ENCODE data around the gene SYAP1.
"Not testable (repeated sequence)": the region's sequence is repeated elsewhere in the genome, so short reads cannot be mapped to it uniquely, and the experiment has no call there.

Gene SYAP1

DNA sequence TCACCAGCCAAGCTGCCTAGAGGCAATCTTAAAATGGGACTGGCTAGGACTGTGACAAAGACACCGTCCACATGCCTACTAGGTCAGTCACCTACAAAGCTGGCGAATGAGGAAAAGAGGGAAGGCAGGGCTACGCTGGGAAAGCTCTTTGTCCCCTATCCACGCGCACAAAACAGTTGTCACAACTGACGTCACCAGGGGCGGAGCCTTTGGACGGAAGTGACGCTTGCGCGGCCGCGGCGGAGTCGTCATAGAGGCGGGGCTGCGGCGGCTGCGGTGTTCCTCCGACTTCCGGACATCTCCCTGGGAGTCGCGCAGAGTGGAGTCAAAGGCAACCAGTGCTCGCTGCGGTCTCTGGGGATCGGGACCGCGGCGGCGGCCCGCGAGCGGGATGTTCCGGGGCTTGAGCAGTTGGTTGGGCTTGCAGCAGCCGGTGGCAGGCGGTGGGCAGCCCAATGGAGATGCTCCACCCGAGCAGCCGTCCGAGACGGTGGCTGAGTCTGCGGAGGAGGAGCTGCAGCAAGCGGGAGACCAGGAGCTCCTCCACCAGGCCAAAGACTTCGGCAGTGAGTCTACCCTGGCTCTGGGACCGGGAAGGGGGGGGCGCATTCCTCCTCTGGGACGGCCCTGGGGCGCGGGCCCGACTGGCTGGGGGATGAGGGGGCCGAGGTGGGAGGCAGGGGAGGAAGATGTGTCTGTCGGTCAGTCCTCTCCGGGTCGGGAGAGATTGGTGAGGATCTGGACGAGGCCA is at the start of gene SYAP1:
SYAP1 (plus strand) TSS at position 279 of the 751 bp plus-strand sequence; CDS start at position 392, 113 bp downstream.
- peak; percentile 89 for DNase-seq

DNA sequence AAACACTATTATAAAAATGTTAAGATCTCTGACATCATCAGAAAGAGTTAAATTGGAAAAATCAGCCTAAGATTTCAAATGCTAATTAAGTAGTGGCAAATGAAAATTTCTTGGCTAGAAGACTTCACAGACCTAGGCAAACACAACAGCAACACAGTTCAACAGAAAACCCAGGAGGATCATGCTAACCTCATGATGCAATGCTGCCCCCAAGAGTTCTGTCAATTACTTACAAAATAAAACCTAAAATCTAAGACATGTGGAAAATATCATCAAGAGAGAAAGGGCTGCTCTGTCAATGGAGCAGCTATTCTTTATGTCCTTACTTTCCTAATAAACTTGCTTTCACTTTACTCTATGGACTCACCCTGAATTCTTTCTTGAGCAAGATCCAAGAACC is 48.4 kb upstream of the SYAP1 start:
- peak; percentile 5 for DNase-seq

- no peak for DNase-seq
Measured at GRCh38 chrX:16678689-16679088, 40.7 kb upstream of the SYAP1 start.

GRCh38 chrX:16683007-16683664 is 36.3 kb upstream of the SYAP1 start:
- no peak for DNase-seq

GRCh38 chrX:16687514-16687913 is 31.9 kb upstream of the SYAP1 start:
- no peak for DNase-seq

GRCh38 chrX:16695079-16695676 is 24.2 kb upstream of the SYAP1 start:
- DNase-seq, result peak; percentile 63

GRCh38 chrX:16696956-16697355 is 22.5 kb upstream of the SYAP1 start:
- no peak for DNase-seq

DNA sequence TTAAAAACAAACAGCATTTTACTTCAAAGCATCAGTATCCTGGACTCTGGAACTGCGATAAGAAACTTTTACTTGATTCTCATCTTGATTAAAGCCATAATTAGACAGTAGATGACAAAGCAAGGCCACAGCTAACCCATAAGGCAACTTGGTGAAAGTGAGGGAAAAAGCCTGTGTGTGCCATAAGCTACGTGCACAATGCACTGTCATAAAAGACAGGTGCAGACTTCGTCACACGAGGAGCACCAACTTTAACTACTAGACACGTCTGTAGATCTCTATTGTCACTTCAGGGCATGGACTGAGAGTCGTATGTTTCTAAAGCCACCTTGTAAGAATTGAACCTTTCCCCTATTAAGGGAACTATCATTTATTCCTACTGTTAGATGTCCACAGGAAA is 20.0 kb upstream of the SYAP1 start:
- DNase-seq, result no peak

DNA sequence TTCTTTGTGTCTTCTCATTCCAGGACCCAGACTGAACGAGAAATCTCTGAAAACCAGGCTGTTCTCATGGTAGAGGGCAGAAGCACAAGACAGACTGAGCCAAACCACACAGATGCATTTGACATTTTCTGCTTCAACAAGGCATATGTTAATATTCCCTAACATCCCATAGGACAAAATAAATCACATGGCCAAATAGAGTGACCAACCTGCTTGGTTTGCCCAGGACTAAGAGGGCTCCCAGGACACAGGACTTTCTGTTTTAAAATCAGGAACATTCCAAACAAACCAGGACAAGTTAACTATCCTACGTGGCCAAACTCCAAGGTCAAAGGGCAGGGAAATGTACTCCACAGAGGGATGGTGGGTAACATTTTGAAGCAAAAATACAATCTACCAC is 18.7 kb upstream of the SYAP1 start:
- no peak for DNase-seq

GRCh38 chrX:16702700-16703599 is 16.5 kb upstream of the SYAP1 start:
- no peak for DNase-seq

DNA sequence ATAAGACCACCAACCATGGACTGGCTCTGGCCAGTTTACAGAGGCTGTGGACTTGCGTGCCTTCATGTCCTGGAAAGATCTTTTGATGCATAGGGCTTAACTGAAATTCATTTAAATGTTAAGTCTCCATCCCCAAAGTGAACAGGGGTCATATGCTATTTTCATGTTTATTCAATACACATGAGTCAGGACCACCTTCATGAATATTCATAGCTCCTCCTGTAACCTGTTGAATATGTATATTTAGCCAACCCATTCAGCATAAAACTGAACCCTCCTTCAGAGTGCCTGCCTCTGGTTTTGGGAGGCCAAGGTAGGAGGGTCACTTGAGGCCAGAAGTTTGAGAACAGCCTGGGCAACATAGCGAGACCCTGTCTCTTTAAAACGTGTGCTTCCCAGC is 14.0 kb upstream of the SYAP1 start:
- no peak for DNase-seq

GRCh38 chrX:16708016-16708415 is 11.4 kb upstream of the SYAP1 start:
- DNase-seq, result no peak

GRCh38 chrX:16711219-16711811 is 8.1 kb upstream of the SYAP1 start:
- DNase-seq, result no peak

GRCh38 chrX:16711893-16712547 is 7.4 kb upstream of the SYAP1 start:
- no peak for DNase-seq

- DNase-seq, result peak; percentile 42
Measured at GRCh38 chrX:16712548-16713155, 6.8 kb upstream of the SYAP1 start, which contains the start of gene CTPS2. Gene CTPS2 (minus strand): TSS chrX:16712669. CDS start chrX:16702902, 9,767 bp downstream.

DNA sequence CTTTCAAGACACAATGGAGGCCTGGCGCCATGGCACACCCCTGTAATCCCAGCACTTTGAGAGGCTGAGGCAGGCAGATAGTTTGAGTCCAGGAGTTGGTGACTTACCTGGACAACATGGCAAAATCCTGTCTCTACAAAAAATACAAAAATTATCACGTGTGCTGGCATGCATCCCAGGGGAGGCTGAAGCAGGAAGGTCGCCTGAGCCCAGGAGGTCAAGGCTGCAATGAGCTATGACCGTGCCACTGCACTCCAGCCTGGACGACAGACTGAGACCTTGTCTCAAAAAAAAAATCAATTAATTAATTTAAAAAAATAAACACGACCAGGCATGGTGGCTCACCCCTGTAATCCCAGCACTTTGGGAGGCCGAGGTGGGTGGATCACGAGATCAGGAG is 4.9 kb upstream of the SYAP1 start:
- no peak for DNase-seq

GRCh38 chrX:16715638-16716037 is 3.8 kb upstream of the SYAP1 start:
- DNase-seq, result not testable (repeated sequence)

GRCh38 chrX:16716451-16716850 is 3.0 kb upstream of the SYAP1 start:
- not testable (repeated sequence) for DNase-seq

GRCh38 chrX:16718824-16719333 is 533 bp upstream of the SYAP1 start:
- no peak for DNase-seq

DNA sequence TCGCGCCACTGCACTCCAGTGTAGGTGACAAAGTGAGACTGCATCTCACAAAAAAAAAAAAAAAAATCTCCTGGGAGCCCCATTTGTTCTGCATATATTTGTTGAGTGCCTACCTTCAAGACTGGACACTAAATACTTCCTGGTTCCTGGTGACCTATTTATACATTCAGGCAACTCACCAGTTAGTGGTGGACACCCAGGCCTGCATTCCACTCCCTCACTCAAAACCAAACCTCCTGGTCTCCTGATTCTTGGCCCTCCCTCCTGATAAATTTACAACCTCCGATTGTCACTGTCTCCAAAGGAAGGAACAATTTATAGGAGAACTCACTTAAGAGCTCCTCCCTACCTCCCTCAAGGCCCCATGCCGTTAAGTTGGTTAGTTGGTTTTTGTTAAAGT is 3.1 kb downstream of the SYAP1 start:
- DNase-seq, result no peak

DNA sequence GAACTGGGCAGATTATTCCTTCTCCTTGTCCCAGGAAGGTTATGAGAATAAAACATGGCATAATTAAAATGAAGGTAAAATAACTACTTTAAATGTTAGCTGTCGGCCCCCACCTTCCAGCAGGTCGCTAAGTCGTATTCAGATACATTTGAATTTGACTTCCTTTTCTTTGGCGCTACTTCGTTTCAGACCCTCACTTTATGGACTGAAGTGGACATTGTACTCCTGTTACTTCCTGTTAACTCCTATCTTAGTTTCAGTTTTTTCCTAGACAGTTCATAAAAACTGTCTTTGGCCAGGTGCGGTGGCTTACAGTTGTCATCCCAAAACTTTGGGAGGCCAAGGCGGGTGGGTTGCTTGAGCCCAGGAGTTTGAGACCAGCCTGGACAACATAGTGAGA is 5.7 kb downstream of the SYAP1 start:
- no peak for DNase-seq
